HEK293T (cell line): Measurements from ENCODE around the gene DTNBP1.

Source experiments
- ELF4 ChIP-seq: fragments of 450-650 bp; IDR thresholded peaks from 2 replicates; pipeline ENCODE4 v1.6.1; 2017; ENCODE audit warnings: antibody characterized with exemption
- FOXA1 ChIP-seq: fragments of 450-650 bp; IDR thresholded peaks from 2 replicates; pipeline ENCODE4 v1.6.1; 2016; ENCODE audit warnings: mild to moderate bottlenecking
- FOXM1 ChIP-seq: fragments of 450-650 bp; IDR thresholded peaks from 2 replicates; pipeline ENCODE4 v1.6.1; 2017; ENCODE audit warnings: mild to moderate bottlenecking, borderline replicate concordance
- LEF1 ChIP-seq: fragments of 450-650 bp; IDR thresholded peaks from 2 replicates; pipeline ENCODE4 v1.6.1; 2017; ENCODE audit warnings: mild to moderate bottlenecking, borderline replicate concordance

DNA sequence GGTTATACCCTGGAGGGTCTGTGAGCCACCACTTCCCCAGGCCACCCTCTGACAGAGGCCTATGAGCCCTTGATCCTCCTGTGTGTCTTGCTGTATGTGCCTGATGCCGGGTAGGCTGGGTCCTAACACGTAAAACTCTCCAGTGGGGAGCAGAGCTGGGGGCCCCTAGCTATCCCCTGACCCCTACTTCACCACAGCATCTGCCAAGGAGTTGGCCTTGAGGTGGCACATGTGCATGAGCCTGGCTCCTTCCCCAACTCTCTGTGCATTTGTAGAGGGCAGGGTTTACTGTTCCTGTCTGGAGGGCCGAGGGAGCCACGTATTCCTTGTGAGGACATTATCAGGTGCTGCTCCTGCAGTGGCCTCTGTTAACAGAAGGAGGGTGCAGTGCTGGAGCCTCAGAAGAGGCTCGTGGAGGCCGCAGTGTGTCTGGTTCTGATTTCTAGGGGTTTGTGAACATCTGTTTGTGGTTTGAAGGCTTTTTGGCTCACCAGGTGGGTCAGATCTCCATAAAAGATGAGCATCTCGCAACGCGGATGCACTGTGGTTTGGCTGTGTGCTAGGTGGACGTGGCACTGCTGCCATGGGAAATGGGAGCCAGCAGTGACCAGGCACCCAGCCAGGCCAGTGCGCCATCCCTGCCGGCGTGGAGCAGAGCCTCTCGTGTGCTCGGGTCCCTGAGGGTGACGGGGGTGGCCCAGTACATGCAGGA is 152.1 kb downstream of the DTNBP1 start:
- no peak for TF ChIP-seq FOXA1
- no peak for TF ChIP-seq FOXM1
- no peak for TF ChIP-seq LEF1
- TF ChIP-seq ELF4: no peak
